Osteocyte (in vitro differentiated cells): ENCODE measurements around the gene TMEM109. TPM values are rescaled to one million over a fixed set of nuclear protein-coding genes. Genes with fewer than 3 reads are reported as not detected.

Source experiments
- DNase-seq: peaks from one replicate; pipeline ENCODE4 v3.0.0; 2021; ENCODE audit warnings: mixed read lengths; ENCODE audit not compliant: unreplicated experiment; ENCODE audit errors: extremely low spot score
- H3K27ac Mint-ChIP-seq: one replicate; pipeline ENCODE4 v1.8.0; 2021; ENCODE audit warnings: mild to moderate bottlenecking, mixed read lengths; ENCODE audit not compliant: unreplicated experiment
- H3K27me3 Mint-ChIP-seq: one replicate; pipeline ENCODE4 v1.8.0; 2021; ENCODE audit warnings: mixed read lengths; ENCODE audit not compliant: unreplicated experiment
- H3K36me3 Mint-ChIP-seq: one replicate; pipeline ENCODE4 v1.8.0; 2021; ENCODE audit warnings: mixed read lengths; ENCODE audit not compliant: unreplicated experiment
- H3K4me1 Mint-ChIP-seq: one replicate; pipeline ENCODE4 v1.8.0; 2021; ENCODE audit warnings: mixed read lengths; ENCODE audit not compliant: unreplicated experiment
- H3K4me3 Mint-ChIP-seq: one replicate; pipeline ENCODE4 v1.8.0; 2021; ENCODE audit warnings: mild to moderate bottlenecking, moderate library complexity, mixed read lengths; ENCODE audit not compliant: unreplicated experiment
- H3K9me3 Mint-ChIP-seq: one replicate; pipeline ENCODE4 v1.8.0; 2021; ENCODE audit warnings: mixed read lengths; ENCODE audit not compliant: unreplicated experiment
- total RNA-seq: library from RNA; stranded (reverse); gene quantifications from 2 replicates; pipeline ENCODE4 v1.2.1, GENCODE V29; 2021
- TF ChIP-seq, protein P1 (sequence below): fragments of 200-600 bp; sonication (generic); IDR thresholded peaks from 2 replicates; pipeline ENCODE4 v1.5.0; 2021; ENCODE audit warnings: antibody characterized with exemption, mild to moderate bottlenecking, moderate library complexity

Gene TMEM109
- total RNA-seq, 1 donor from 2014 or later, result 152 TPM

DNA sequence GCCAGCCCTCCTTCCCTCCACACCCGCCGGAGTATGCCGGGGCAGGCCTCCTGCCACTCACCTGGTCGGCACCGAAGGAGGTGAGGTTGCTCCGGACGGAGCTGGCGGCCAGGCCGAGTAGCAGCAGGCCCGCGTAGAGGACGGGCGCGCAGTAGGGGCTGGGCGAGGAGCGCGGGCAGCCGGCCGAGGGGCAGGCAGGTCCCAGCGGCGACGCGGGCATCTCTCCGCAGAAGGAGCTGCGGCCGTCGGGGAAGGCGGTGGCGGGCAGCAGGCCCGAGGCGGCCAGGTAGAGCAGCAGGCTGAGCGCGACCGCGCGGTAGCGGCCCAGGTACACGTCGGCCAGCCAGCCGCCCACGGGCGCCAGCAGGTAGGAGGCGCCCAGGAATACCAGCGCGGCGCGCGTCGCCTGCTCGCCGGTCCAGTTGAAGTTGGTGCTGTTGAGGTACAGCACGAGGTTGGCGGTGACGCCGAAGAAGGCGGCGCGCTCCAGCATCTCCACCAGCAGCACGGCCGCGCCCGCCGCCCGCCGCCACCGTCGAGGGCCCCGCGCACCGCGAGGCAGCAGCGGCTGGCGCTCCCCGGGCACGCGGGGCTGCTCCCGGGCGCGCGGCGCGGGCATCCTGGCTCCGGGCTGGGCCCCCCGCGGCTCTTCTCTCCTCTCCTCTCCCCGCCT lies 37.1 kb downstream of the TMEM109 start:
- Mint-ChIP-seq H3K36me3 (peaks cover 2% of the 10 kb centered on the region), H3K9me3 (no peaks in the 10 kb centered on the region), H3K27me3 (no peaks in the 10 kb centered on the region), H3K4me3 (no peak overlapping the region), H3K27ac (no peak overlapping the region), H3K4me1 (peaks cover 17% of the 10 kb centered on the region)
- TF ChIP-seq, protein P1, sequence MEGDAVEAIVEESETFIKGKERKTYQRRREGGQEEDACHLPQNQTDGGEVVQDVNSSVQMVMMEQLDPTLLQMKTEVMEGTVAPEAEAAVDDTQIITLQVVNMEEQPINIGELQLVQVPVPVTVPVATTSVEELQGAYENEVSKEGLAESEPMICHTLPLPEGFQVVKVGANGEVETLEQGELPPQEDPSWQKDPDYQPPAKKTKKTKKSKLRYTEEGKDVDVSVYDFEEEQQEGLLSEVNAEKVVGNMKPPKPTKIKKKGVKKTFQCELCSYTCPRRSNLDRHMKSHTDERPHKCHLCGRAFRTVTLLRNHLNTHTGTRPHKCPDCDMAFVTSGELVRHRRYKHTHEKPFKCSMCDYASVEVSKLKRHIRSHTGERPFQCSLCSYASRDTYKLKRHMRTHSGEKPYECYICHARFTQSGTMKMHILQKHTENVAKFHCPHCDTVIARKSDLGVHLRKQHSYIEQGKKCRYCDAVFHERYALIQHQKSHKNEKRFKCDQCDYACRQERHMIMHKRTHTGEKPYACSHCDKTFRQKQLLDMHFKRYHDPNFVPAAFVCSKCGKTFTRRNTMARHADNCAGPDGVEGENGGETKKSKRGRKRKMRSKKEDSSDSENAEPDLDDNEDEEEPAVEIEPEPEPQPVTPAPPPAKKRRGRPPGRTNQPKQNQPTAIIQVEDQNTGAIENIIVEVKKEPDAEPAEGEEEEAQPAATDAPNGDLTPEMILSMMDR, result no peak
- no peak for DNase-seq

DNA sequence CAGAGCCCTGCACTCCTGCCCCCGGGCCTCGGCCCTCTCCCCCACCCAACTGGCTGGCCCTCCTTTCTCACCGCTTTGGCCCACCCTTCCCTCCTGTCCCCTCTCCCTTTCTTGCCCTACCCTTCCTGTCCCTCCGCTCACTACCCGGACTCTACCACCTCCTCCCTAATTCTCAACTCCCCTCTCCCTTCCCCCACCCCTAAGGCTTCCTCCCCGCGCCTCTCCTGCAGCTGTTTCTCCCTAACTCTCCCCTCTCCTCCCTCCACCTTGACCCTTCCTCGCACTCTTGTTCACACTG lies 37.6 kb downstream of the TMEM109 start:
- Mint-ChIP-seq H3K36me3 (no peaks in the 10 kb centered on the region), H3K4me3 (peak overlapping the region; percentile 72), H3K27me3 (no peaks in the 10 kb centered on the region), H3K27ac (peak overlapping the region; percentile 88), H3K4me1 (peaks cover 17% of the 10 kb centered on the region), H3K9me3 (no peaks in the 10 kb centered on the region)
- TF ChIP-seq, protein P1, result no peak
- DNase-seq, result no peak

GRCh38 chr11:60951904-60952741 lies 38.2 kb downstream of the TMEM109 start, which contains the start of gene SLC15A3:
SLC15A3 (minus strand) TSS chr11:60952176; CDS start chr11:60951551, 625 bp downstream.
- Mint-ChIP-seq H3K27ac (peak within 1 kb of the TSS; percentile 88), H3K9me3 (no peaks in the 10 kb centered on the region), H3K27me3 (no peaks in the 10 kb centered on the region), H3K4me3 (peak within 1 kb of the TSS; percentile 72), H3K4me1 (peaks cover 17% of the 10 kb centered on the region), H3K36me3 (no peaks in the 10 kb centered on the region)
- TF ChIP-seq, protein P1, result no peak
- DNase-seq, result no peak

DNA sequence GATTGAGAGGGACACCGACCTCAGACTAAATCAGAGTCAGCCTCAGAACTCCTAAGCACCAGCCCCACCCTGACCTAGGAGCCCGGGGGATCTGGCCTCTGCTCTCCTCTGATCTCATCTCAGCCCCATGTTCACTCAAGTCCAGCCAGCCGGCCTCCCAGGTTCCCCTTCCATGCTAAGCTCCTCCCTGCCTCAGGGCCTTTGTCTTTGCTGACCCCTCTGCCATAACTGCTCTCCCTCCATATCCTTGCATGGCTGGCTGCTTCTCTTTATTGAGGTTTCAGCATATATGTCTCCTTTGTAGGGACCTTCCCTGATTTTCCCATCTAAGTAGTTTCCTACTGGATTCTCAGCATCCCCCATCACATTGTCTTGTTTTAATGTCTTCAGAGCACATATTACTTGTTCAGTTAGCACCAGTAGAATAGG lies 38.8 kb downstream of the TMEM109 start:
- no peaks in the 10 kb centered on the region for H3K27me3 Mint-ChIP-seq
- no peaks in the 10 kb centered on the region for H3K9me3 Mint-ChIP-seq
- DNase-seq, result no peak
- H3K4me3 Mint-ChIP-seq, result peak overlapping the region; percentile 72
- H3K27ac Mint-ChIP-seq, result peak overlapping the region; percentile 88
- no peaks in the 10 kb centered on the region for H3K36me3 Mint-ChIP-seq
- H3K4me1 Mint-ChIP-seq, result peaks cover 17% of the 10 kb centered on the region
- TF ChIP-seq, protein P1, result no peak

GRCh38 chr11:60953781-60954180 lies 39.8 kb downstream of the TMEM109 start:
- TF ChIP-seq, protein P1, result no peak
- Mint-ChIP-seq H3K36me3 (no peaks in the 10 kb centered on the region), H3K4me3 (no peak overlapping the region), H3K9me3 (no peaks in the 10 kb centered on the region), H3K27me3 (no peaks in the 10 kb centered on the region), H3K27ac (no peak overlapping the region), H3K4me1 (peaks cover 17% of the 10 kb centered on the region)
- DNase-seq, result no peak
